T-helper 22 cell (primary cell): ENCODE measurements around the gene PHLDA3.

Experiments used
- DNase-seq: peaks from one replicate; pipeline ENCODE4 v3.0.0-alpha.2; 2020; ENCODE audit warnings: low read depth

PHLDA3 gene

GRCh38 chr1:201429736-201430501 is 39.1 kb downstream of the PHLDA3 start:
- DNase-seq = no peak

GRCh38 chr1:201427963-201428362 is 41.0 kb downstream of the PHLDA3 start:
- DNase-seq = no peak

GRCh38 chr1:201426479-201427310 is 42.3 kb downstream of the PHLDA3 start:
- no peak for DNase-seq

GRCh38 chr1:201424146-201424545 is 44.8 kb downstream of the PHLDA3 start:
- DNase-seq = no peak

- no peak for DNase-seq
Observed at GRCh38 chr1:201423655-201424054, 45.3 kb downstream of the PHLDA3 start.

GRCh38 chr1:201422436-201423030 is 46.5 kb downstream of the PHLDA3 start:
- DNase-seq = no peak

- no peak for DNase-seq
Observed at GRCh38 chr1:201422026-201422425, 47.0 kb downstream of the PHLDA3 start.

- no peak for DNase-seq
Observed at GRCh38 chr1:201421041-201421440, 47.9 kb downstream of the PHLDA3 start.

- DNase-seq = no peak
Observed at GRCh38 chr1:201420608-201421002, 48.4 kb downstream of the PHLDA3 start.

GRCh38 chr1:201419746-201420607 is 49.0 kb downstream of the PHLDA3 start:
- no peak for DNase-seq

- no peak for DNase-seq
Observed at GRCh38 chr1:201419256-201419655, 49.7 kb downstream of the PHLDA3 start.

- no peak for DNase-seq
Observed at GRCh38 chr1:201418461-201418860, 50.5 kb downstream of the PHLDA3 start.
